ENCODE measurements around the gene PEF1.
A peak's percentile ranks its signal among the peaks of the same experiment; 100 is the strongest.
"Not testable (repeated sequence)": the region's sequence is repeated elsewhere in the genome, so short reads cannot be mapped to it uniquely, and the experiment has no call there.

Gene PEF1

DNA sequence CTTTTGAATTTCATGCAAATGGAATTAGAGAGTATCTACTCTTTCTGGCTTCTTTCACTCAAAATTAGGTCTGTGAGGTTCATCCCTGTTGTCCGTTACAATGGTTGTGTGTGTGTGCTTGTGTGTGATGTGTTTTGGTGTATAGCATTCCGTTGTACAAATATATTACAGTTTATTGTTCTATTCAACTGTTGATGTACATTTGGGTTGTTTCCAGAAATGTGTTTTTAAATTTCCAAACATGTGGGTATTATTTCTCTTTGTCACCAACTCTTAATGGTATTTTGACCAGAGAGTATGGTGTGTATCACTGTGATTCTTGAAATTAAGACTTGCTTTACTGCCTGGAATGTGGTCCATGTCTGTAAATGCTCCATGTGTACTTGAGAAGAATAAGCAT is 44.0 kb downstream of the PEF1 start:
- DNase-seq = no peak

GRCh38 chr1:31598980-31599379 is 45.7 kb downstream of the PEF1 start:
- DNase-seq = no peak

- no peak for DNase-seq
Observed at GRCh38 chr1:31596737-31597097, 48.0 kb downstream of the PEF1 start.

DNA sequence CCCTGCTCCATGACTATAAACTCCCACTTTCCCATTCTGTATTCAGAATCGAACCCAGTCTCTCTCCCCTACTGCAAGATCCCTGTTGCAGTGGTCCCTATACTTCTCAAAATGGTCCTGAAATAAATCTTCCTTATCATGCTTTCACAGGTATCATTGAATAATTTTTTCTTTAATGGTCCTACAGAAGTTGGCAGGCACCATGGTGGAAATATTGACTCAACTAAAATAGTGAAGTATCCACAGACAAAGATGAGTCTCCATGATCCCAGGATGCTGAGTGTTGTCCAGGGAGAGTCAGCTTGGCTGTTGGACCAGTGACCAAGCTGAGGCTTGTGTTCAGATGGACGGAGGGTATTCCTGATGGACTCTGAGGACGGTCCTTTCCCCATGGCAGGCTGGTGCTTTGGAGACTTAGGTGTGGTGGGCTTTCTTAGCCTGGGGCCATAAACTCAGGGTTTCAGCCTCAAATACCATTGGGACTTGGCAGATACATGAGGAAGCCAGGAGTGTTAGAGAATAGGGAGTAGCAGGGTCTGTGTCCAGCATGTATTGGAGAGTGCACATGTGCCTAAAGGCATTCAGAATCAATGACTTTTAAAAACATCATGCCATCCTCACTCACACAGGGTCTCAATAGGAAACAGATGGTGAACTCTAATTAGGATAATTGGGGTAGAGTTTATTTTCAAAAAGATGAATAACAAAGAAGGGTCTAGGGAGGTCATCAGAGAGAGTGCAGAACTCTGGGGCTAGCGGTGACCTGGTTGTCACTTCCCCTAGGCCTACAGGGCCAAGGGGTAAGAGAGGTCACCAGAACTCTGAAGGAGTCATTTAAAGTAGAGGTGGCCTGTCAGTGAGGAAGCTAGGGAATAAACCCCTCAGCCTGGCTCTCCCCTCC is 48.6 kb downstream of the PEF1 start:
- no peak for DNase-seq

DNA sequence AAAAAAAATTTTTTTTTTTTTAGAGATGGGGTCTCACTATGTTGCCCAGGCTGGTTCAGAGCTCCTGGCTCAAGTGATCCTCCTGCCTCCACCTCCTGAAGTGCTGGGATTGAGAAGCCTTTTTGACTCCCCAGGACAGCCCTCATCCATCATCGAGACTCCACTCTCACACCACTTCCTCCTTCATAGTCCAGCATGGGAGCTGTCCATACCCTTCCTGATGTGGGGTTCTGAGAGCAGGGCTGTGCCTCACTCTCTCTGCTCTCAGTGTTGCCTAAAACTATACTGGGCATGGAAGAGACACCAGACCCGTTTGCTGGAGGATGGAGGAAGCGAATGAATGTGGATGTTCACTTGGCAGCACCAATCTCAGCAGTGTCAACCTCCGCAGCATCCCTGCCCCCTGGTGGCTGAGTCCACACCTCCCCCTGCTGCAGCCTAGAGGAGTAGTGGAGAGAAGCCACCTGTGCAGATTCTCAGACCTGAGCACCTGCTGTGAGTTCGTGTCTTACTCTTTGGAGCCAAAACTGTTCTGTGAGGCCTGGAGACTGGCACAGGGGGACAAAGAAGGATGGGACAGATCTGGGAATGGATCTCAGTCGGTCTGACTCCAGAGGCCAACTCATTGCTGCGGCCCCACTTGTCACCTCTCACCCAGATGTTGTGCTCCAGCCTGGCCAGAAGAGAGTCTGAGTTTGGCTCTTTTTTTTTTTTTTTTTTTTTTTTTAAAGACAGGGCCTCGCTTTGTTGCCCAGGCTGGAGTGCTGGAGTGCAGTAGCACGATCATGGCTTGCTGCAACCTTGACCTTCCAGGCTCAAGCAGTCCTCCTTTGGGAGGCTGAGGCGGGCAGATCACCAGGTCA is 50.7 kb downstream of the PEF1 start:
- DNase-seq = peak; percentile 61

DNA sequence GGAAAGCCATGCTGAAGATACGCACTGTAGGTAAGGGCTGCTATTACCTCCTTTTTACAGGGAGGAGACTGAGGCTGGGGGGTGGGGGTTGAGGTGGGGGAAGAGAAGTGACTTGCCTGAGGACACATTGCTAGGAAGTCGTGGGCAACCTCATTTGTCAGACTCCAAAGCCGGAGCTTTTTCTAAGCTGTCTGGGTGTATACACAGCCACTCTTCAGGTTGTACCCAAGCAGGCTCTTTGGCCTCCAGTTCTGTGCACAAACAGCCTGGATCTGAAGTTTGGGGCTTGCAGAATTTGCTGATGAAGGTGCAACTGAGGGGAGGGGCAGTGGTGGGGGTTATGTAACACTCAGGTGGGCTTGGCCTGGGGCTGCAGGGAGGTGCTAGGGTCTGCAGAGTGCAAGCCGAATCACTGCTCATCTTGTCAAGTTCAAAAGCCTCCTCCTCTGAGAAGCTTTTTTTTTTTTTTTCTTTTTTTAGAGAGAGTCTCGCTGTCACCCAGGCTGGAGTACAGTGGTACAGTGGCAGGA is 51.5 kb downstream of the PEF1 start:
- DNase-seq = no peak

GRCh38 chr1:31592132-31592531 is 52.5 kb downstream of the PEF1 start:
- DNase-seq = no peak

GRCh38 chr1:31591425-31592093 is 53.1 kb downstream of the PEF1 start:
- no peak for DNase-seq

DNA sequence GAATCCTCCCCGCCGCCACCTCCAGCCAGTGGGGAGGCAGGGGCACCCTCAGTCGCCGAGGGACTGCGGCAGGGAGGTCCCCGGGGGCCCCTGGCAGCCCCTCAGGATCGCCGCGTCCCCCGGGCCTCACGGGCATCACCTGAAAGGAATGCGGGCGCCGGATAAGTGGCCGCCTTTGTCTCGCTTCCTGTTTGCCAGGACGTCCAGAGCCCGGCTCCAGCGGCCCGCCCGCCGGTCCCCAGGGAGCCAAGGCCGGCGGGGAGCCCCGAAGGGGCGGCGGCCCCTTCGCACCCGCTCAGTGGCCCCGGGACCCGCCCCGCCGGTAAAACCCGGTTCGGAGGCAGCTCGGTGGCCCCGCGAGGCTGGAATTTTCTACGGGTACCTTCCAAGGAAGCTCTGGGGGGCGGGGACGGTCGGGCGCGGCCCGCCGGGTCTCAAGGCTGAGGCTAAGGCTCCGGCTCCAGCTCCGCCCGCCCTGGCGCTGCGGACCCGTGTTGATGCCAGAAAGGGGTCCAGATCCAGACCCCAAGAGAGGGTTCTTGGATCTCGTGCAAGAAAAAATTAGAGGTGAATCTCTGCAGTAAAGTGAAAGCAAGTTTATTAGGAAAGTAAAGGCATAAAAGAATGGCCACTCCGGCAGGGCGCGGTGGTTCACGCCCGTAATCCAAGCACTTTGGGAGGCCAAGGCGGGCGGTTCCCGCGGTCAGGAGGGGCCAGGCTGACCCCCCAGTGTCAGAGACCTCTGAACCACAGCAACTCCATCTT is 55.7 kb downstream of the PEF1 start:
- DNase-seq = peak; percentile 56

GRCh38 chr1:31587720-31588423 is 56.8 kb downstream of the PEF1 start:
- DNase-seq = peak; percentile 94

GRCh38 chr1:31587328-31587699 is 57.4 kb downstream of the PEF1 start:
- not testable (repeated sequence) for DNase-seq

- no peak for DNase-seq
Observed at GRCh38 chr1:31586376-31587327, 58.0 kb downstream of the PEF1 start.

DNA sequence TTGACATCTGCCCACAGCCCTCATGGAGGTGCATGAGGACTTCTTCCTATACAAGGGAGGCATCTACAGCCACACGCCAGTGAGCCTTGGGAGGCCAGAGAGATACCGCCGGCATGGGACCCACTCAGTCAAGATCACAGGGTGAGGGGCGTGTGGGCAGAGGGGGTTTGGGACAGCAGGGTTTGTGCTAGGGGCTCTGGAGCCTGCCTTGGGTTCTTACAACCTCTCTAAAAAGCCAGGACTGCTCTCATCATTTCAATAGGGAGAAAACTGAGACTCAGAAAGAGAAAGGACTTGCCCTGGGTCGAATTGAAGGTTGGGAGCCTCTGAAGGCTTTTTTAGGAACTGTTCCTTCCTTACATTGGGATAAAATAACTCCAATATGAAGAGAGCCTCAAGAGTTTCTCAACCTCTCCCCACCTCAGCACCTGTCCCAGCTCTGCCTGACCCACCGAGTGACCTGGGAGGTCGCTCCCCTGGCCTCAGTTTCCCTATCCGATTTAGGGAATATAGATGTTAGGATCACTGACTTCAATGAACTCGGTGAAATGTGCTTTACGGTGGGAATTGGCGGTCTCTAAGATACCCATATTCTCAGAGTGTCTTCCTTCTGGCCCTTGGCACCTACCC is 58.8 kb downstream of the PEF1 start:
- no peak for DNase-seq

- no peak for DNase-seq
Observed at GRCh38 chr1:31584869-31585735, 59.6 kb downstream of the PEF1 start.

DNA sequence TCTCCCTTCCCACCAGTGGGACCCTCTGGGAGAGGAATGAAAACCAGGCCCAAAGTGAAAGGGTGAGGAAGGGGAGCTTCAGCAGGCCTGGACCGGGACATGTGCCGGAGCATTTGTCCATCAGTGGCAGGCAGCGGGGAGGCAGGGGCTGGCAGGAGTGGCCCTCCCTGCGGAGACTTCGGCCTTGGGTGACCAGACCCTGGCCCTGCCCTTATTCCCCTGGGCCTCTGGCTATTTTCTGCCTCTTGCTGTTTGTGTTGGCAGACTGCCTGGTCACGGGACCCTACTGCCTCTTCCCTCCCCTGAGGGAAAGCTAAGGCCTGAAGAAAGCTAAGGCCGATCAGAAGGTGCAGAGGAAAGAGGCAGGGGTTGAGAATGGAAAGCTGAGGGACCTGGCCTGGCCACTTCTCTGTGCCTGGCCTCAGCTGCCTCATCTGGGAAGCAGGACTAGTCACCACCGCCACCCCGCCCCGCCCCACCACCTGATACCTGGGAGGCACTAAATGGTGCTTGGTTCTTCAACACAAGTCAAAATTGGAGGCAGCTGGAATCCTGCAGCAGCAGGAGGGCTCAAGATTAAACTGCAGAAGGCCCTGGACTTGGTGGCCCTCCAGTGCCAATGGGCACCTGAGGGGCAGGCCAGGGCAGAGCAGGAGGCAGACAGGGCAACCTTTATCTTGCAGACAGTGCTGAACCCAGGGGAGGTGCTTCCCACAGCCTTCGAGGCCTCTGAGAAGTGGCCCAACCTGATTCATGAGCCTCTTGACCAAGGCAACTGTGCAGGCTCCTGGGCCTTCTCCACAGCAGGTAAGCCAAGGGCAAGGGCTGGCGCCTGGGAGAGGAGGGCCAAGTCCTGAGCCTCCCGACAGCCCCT is 60.4 kb downstream of the PEF1 start:
- DNase-seq = no peak

DNA sequence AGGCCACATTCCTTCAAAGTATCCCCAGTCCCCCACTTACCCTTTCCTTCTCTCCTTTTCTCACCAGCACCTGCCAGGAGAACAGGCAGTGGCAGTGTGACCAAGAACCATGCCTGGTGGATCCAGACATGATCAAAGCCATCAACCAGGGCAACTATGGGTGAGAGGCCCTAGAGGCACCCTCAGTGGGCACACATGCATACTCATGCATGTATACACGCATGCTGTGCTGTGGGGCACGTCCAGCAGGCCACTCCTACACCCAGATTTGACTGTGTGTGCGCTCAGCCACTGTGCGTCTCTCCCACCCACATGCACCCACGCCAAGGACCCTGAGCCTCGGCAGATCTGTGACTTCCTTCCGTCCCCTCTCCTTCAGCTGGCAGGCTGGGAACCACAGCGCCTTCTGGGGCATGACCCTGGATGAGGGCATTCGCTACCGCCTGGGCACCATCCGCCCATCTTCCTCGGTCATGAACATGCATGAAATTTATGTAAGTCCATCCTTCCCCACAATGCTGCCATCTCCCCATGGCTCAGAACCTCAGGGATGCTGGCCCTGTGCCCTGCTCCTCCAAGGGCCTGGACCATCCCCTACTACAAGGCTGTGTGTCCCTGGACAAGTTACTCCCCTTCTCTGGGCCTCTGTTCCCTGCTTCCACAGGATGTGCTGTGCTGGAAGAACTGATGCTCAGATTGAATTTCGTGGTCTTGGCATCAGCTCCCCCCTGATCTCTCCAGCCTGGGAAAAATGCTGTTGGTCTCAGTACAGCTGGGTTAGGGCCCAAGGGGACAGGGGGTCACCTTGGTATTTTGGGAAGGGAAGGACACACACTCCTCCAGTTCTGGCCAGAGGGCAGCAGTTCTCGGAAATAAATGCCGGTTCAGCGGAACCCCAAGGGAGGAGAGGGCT is 61.3 kb downstream of the PEF1 start:
- DNase-seq = no peak

Measured in 8988T (cell line).